ENCODE measurements around the gene ZNF839.

DNA sequence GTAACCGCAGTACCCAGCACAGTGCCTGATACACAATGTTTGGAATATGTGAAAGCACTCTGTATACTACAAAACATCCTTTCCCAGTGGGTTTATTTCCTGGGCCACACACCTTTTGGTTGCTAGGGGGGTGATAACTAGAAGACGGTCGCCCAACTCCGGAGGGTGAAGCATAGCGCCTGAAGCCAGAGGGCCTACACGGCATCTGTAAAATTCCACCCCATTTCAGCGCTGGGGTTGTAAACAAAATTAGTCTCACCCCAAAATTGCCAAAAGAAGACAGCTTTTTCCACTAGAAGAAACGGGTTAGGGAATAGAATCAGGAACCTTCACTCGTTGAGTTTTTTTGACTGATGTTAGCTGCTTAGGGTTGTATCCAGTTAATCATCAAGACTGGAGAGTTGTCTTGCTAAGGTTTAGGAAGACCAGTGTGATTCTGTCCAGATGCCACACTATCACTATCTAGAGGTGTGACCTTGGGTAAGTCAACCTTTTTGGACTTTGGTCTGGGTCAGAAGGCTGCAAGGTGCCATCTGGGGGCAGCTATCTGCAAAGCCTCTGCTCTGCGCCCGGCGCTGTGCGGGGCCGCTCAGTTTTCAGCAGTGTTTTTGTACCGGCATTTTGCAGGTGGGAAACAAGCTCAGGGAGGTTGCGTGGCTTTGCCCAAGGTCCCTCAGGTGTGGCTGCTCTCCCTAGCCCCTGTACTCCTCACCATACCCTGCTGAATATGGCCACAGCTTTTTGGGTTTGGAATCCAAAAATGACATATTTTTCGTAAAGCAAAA is 1.3 kb downstream of the ZNF839 start:
- no peak for TF ChIP-seq POLR2A (IDR thresholded peaks at IDR 0.05; ENCODE audit: low read length)
- no peak for TF ChIP-seq GATA1 (IDR thresholded peaks at IDR 0.05; ENCODE audit: low read depth, low read length)

All from erythroblast (primary cell).